Memory B cell (primary cell): ENCODE results near the gene PRR15.

Experiments
- ATAC-seq: fragments of 150-1000 bp; cut with Tn5 transposase; 2 replicates; pipeline ENCODE4 v1.10.0; 2021; ENCODE audit warnings: low read depth, mild to moderate bottlenecking, moderate library complexity
- DNase-seq, 2 donors: peaks; one replicate each; pipeline ENCODE4 v3.0.0; 2022; ENCODE audit warnings: low spot score in 2 of 2
- H3K27ac Mint-ChIP-seq: one replicate; pipeline ENCODE4 v1.8.0; 2022; ENCODE audit warnings: mild to moderate bottlenecking, moderate library complexity, mixed read lengths
- H3K27me3 Mint-ChIP-seq: one replicate; pipeline ENCODE4 v1.8.0; 2022; ENCODE audit warnings: mixed read lengths
- H3K36me3 Mint-ChIP-seq: one replicate; pipeline ENCODE4 v1.8.0; 2022; ENCODE audit warnings: mild to moderate bottlenecking, mixed read lengths
- H3K4me1 Mint-ChIP-seq: one replicate; pipeline ENCODE4 v1.8.0; 2022; ENCODE audit warnings: mixed read lengths
- H3K4me3 Mint-ChIP-seq: one replicate; pipeline ENCODE4 v1.8.0; 2022; ENCODE audit warnings: mild to moderate bottlenecking, moderate library complexity, mixed read lengths
- H3K9me3 Mint-ChIP-seq: one replicate; pipeline ENCODE4 v1.8.0; 2022; ENCODE audit warnings: mixed read lengths

The PRR15 gene

GRCh38 chr7:29592866-29593265 is 29.2 kb downstream of the PRR15 start:
- DNase-seq (no peak), ATAC-seq (no peak)
- Mint-ChIP-seq H3K9me3 (no peaks in the 10 kb centered on the region), H3K27ac (no peak overlapping the region), H3K36me3 (no peaks in the 10 kb centered on the region), H3K4me1 (peaks cover 3% of the 10 kb centered on the region), H3K4me3 (no peak overlapping the region), H3K27me3 (no peaks in the 10 kb centered on the region)

GRCh38 chr7:29593459-29593858 is 29.8 kb downstream of the PRR15 start:
- ATAC-seq = no peak
- DNase-seq = no peak

GRCh38 chr7:29596593-29597178 is 33.1 kb downstream of the PRR15 start:
- Mint-ChIP-seq H3K4me3 (no peak overlapping the region), H3K27ac (no peak overlapping the region), H3K4me1 (no peaks in the 10 kb centered on the region), H3K9me3 (no peaks in the 10 kb centered on the region), H3K27me3 (no peaks in the 10 kb centered on the region), H3K36me3 (no peaks in the 10 kb centered on the region)
- ATAC-seq (no peak), DNase-seq (no peak)

More at GRCh38 chr7:29593459-29593858, 29.8 kb downstream of the PRR15 start:
- Mint-ChIP-seq H3K4me1 (peaks cover 2% of the 10 kb centered on the region), H3K4me3 (no peak overlapping the region), H3K36me3 (no peaks in the 10 kb centered on the region), H3K27me3 (no peaks in the 10 kb centered on the region), H3K27ac (no peak overlapping the region), H3K9me3 (no peaks in the 10 kb centered on the region)

- ATAC-seq (no peak), DNase-seq (no peak)
- Mint-ChIP-seq H3K27me3 (no peaks in the 10 kb centered on the region), H3K9me3 (no peaks in the 10 kb centered on the region), H3K36me3 (no peaks in the 10 kb centered on the region), H3K27ac (no peak overlapping the region), H3K4me1 (no peaks in the 10 kb centered on the region), H3K4me3 (no peak overlapping the region)
Observed at GRCh38 chr7:29597266-29597665, 33.6 kb downstream of the PRR15 start.

GRCh38 chr7:29598137-29598536 is 34.5 kb downstream of the PRR15 start:
- no peaks in the 10 kb centered on the region for H3K4me1 Mint-ChIP-seq
- ATAC-seq (no peak), DNase-seq (no peak)
- no peaks in the 10 kb centered on the region for H3K27me3 Mint-ChIP-seq
- H3K36me3 Mint-ChIP-seq = no peaks in the 10 kb centered on the region
- no peaks in the 10 kb centered on the region for H3K9me3 Mint-ChIP-seq
- no peak overlapping the region for H3K27ac Mint-ChIP-seq
- H3K4me3 Mint-ChIP-seq = no peak overlapping the region

- Mint-ChIP-seq H3K27ac (no peak overlapping the region), H3K4me1 (no peaks in the 10 kb centered on the region)
Observed at GRCh38 chr7:29598613-29599012, 35.0 kb downstream of the PRR15 start.

GRCh38 chr7:29599026-29599425 is 35.4 kb downstream of the PRR15 start:
- Mint-ChIP-seq H3K9me3 (no peaks in the 10 kb centered on the region), H3K4me1 (no peaks in the 10 kb centered on the region), H3K36me3 (no peaks in the 10 kb centered on the region), H3K27ac (no peak overlapping the region), H3K27me3 (no peaks in the 10 kb centered on the region), H3K4me3 (no peak overlapping the region)
- DNase-seq (no peak), ATAC-seq (no peak)

More at GRCh38 chr7:29598613-29599012, 35.0 kb downstream of the PRR15 start:
- Mint-ChIP-seq H3K36me3 (no peaks in the 10 kb centered on the region), H3K27me3 (no peaks in the 10 kb centered on the region), H3K4me3 (no peak overlapping the region), H3K9me3 (no peaks in the 10 kb centered on the region)
- DNase-seq = no peak
- ATAC-seq = no peak

GRCh38 chr7:29600661-29601060 is 37.0 kb downstream of the PRR15 start:
- ATAC-seq = no peak
- H3K4me1 Mint-ChIP-seq = no peaks in the 10 kb centered on the region
- H3K27ac Mint-ChIP-seq = no peak overlapping the region

GRCh38 chr7:29604052-29604451 is 40.4 kb downstream of the PRR15 start:
- H3K9me3 Mint-ChIP-seq = peaks cover 3% of the 10 kb centered on the region
- no peak for DNase-seq
- ATAC-seq = no peak
- H3K36me3 Mint-ChIP-seq = peaks cover 2% of the 10 kb centered on the region
- H3K27ac Mint-ChIP-seq = no peak overlapping the region
- H3K4me3 Mint-ChIP-seq = no peak overlapping the region
- peaks cover 2% of the 10 kb centered on the region for H3K27me3 Mint-ChIP-seq
- no peaks in the 10 kb centered on the region for H3K4me1 Mint-ChIP-seq

More at GRCh38 chr7:29600661-29601060, 37.0 kb downstream of the PRR15 start:
- Mint-ChIP-seq H3K27me3 (peaks cover 2% of the 10 kb centered on the region), H3K9me3 (peaks cover 3% of the 10 kb centered on the region), H3K36me3 (peaks cover 2% of the 10 kb centered on the region), H3K4me3 (no peak overlapping the region)
- DNase-seq = no peak

- Mint-ChIP-seq H3K4me3 (no peak overlapping the region), H3K27me3 (peaks cover 5% of the 10 kb centered on the region), H3K9me3 (peaks cover 5% of the 10 kb centered on the region), H3K4me1 (peaks cover 3% of the 10 kb centered on the region), H3K27ac (no peak overlapping the region), H3K36me3 (peaks cover 2% of the 10 kb centered on the region)
- DNase-seq (no peak), ATAC-seq (no peak)
Observed at GRCh38 chr7:29604702-29605101, 41.1 kb downstream of the PRR15 start.

GRCh38 chr7:29605671-29606070 is 42.0 kb downstream of the PRR15 start:
- H3K9me3 Mint-ChIP-seq = peaks cover 6% of the 10 kb centered on the region
- ATAC-seq (no peak), DNase-seq (no peak)
- H3K4me1 Mint-ChIP-seq = peaks cover 3% of the 10 kb centered on the region
- peaks cover 5% of the 10 kb centered on the region for H3K27me3 Mint-ChIP-seq
- no peak overlapping the region for H3K27ac Mint-ChIP-seq
- no peak overlapping the region for H3K4me3 Mint-ChIP-seq
- H3K36me3 Mint-ChIP-seq = peaks cover 2% of the 10 kb centered on the region

GRCh38 chr7:29606287-29606721 is 42.7 kb downstream of the PRR15 start:
- Mint-ChIP-seq H3K36me3 (peaks cover 2% of the 10 kb centered on the region), H3K27ac (no peak overlapping the region), H3K9me3 (peaks cover 6% of the 10 kb centered on the region), H3K4me3 (no peak overlapping the region), H3K27me3 (peaks cover 5% of the 10 kb centered on the region), H3K4me1 (peaks cover 3% of the 10 kb centered on the region)
- ATAC-seq (no peak), DNase-seq (no peak)

- Mint-ChIP-seq H3K27me3 (peaks cover 6% of the 10 kb centered on the region), H3K36me3 (peaks cover 2% of the 10 kb centered on the region), H3K27ac (no peak overlapping the region), H3K4me1 (peaks cover 4% of the 10 kb centered on the region), H3K9me3 (peaks cover 6% of the 10 kb centered on the region), H3K4me3 (no peak overlapping the region)
- ATAC-seq (no peak), DNase-seq (no peak)
Observed at GRCh38 chr7:29606830-29607229, 43.2 kb downstream of the PRR15 start.

- DNase-seq (no peak), ATAC-seq (no peak)
- H3K4me1 Mint-ChIP-seq = peaks cover 5% of the 10 kb centered on the region
- H3K27ac Mint-ChIP-seq = no peak overlapping the region
- peaks cover 2% of the 10 kb centered on the region for H3K36me3 Mint-ChIP-seq
- H3K9me3 Mint-ChIP-seq = peaks cover 8% of the 10 kb centered on the region
- peaks cover 8% of the 10 kb centered on the region for H3K27me3 Mint-ChIP-seq
- H3K4me3 Mint-ChIP-seq = no peak overlapping the region
Observed at GRCh38 chr7:29607259-29607658, 43.6 kb downstream of the PRR15 start.

- Mint-ChIP-seq H3K4me1 (peaks cover 5% of the 10 kb centered on the region), H3K36me3 (peaks cover 2% of the 10 kb centered on the region), H3K4me3 (no peak overlapping the region), H3K9me3 (peaks cover 8% of the 10 kb centered on the region), H3K27me3 (peaks cover 8% of the 10 kb centered on the region), H3K27ac (no peak overlapping the region)
- DNase-seq = no peak
- ATAC-seq = no peak
Observed at GRCh38 chr7:29607889-29608288, 44.3 kb downstream of the PRR15 start.
